Measurements from ENCODE around the gene HSPA8.
A peak's percentile ranks its signal among the peaks of the same experiment; 100 is the strongest.
"Not testable (repeated sequence)": the region's sequence is repeated elsewhere in the genome, so short reads cannot be mapped to it uniquely, and the experiment has no call there.

HSPA8 gene

DNA sequence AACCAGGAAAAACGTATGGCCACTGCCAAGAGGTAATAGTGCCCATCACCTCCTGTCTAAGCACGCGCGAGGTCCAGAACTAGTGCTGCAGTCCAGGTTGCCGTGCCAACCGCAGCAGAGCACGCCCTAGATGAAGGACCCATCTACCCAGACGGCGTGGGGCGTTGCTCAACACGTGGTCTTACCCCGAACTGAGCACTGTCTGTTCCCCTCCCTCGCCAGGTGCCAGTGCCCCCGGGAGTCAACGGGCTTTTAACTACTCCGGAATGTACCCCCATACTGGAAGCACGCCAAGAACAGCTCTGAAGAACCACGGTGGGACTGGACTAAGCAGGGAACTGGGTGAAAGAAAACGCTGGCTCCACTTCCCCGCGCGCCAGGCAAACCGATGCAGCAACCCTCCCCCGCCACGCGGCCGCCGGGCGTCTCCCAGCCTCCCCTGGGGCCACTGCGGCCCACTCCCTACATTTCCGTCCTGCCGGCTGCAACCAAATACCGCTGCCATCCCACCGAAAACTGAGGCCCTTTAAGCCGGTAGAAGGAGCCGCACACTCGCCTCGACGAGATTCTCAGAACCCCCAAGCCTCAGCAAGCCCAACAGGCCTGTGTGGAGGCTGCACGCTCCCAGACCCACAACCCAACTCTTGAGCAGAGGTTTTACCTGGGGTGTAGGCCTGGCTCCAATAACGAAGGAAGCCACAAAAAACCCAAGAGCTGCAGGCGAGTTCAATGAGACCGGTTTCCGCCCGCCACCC lies at the start of gene HSPA8:
Gene HSPA8, minus strand, starts transcription at position 734 of the 755 bp plus-strand sequence. CDS start 812 bp downstream, outside the sequence.
- peak; percentile 87 for DNase-seq (ENCODE audit: low read depth)

DNA sequence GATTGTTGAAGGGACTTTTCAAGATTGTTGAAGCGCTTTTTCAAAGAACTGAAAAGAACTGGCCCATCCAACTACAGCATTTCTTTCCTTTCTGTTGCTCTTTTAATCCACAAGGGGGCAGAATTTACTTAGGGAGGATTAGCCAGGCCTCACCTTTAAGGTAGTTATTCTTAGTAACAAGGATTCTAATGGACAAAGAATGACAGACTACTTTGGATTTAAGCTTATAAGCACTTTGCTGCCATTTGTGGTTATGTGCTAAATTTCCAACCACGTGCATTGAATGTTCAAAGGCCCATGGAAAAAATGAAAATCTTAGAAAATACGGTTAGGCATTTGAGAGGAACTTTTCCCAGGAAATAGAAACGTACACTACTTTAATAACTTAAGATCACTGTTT lies 49.5 kb upstream of the HSPA8 start:
- DNase-seq (ENCODE audit: low read depth) = no peak

DNA sequence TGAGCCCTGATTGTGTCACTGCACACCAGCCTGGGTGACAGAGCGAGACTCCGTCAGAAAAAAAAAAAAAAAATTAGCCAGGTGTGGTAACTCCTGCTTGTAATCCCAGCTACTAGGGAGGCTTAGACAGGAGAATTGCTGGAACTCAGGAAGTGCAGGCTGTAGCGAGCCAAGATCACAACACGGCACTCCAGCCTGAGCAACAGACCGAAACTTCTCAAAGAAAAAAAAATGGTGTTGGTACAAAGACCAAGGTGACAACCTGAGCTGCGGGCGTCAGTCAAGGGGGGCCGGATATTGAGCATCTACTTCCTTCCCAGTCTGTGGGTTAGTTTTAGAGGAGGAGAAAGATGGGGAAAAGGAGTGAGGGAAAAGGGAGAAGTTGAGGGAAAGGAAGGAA lies 48.5 kb upstream of the HSPA8 start:
- DNase-seq (ENCODE audit: low read depth) = no peak

DNA sequence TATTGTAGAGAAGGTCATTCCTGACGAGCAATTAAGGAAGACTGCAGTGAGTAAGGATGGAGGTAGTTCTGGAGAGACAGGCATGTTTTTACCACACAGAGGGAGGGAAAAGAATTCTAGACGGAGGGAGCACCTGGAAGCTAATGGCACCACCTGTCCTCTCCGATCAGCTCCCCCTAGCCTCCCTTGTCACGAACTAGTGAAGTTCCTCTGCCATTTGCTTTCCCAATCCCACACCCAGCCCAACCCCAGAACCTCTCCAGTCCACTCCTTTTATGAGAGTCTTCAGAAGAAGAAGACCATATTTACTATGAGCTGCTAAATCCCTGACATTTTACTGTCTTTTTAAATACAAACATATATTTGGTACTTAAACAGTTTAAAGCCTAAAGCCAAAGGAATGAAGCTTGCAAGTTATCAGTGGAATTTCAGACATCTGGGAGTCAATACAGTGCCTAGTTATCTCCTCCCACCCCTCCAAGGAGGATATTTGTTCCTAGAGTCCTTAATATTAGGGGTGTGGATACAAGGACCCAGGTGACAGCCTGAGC lies 46.1 kb upstream of the HSPA8 start:
- DNase-seq (ENCODE audit: low read depth) = no peak

DNA sequence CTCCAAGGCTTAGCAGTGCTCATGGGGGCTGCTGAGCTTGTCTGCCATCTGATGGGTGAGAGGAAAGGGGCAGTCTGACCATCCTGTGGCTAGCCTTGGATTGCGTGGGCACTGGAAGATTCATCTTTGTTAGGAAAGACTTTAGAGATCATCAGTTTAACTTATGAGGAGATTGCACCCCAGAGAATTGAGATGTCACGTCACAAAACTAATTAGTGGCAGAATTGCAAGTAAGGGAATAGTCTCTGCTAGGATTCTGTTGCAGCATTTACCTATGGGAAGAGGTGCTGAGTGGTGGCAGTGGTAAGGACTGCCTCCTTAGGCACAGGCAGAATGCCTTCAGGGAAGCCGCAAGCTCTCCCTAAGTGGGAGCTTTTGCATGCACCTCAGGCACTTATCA lies 42.8 kb upstream of the HSPA8 start:
- DNase-seq (ENCODE audit: low read depth) = no peak

DNA sequence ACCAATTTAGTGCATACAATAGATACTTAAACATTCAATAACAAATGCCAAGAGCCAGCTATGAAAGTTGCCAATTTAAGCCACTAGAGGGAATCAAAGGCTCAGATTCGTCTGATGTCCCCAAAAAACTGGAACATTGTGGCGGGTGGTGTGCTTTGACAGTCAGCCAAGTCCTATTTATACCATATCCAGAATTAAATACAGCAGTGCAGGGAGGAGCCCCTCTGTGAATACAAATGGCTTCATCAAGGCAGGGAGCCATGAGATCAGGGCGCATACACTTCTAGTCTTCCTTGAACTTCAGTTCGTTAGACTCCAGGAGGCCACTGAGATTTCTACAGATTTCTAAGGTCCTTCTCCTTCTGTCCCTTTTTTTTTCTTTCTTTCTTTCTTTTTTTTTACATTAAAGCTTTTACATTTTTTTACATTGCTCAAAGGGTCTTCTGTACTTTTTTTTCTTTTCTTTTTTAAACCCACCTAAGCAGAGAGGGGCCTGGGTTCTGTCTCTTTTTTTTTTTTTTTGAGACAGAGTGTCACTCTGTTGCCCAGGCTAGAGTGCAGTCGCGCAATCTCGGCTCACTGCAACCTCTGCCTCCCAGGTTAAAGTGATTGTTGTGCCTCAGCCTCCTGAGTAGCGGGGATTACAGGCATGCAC lies 41.5 kb upstream of the HSPA8 start:
- DNase-seq (ENCODE audit: low read depth) = no peak

DNA sequence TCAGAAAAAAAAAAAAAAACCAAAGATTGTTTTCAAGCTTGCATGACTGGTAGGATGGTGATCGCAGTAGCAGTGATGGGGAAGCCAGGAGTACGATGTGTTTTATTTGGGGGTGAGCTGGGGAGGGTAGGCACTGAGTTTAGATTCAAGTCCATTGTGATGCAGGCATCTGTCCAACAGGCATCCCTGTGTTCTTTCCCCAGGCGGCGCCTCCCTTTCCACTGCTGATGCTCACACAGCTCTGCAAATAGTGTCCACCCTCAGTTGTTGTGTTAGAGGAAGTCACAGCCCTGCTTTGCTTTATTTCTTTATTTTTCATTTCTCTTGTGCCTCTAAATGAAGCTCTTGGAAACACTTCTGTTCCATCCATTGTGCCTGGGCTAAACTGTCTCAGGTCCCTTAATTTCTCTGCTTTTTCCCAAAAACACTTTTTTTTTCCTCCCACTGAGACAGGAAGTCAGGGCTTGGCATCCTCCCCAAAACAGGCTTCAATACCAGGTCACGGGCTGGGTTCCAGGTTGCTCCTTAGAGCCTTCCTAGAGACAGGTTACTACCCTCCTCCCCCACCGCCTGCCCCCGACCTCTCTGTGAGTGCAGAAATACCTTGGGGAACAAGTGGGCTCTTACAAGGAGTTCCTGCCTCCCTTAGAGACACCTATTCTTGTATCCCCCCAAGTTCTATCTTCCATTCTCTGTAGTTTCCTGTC lies 38.6 kb upstream of the HSPA8 start:
- DNase-seq (ENCODE audit: low read depth) = no peak

DNA sequence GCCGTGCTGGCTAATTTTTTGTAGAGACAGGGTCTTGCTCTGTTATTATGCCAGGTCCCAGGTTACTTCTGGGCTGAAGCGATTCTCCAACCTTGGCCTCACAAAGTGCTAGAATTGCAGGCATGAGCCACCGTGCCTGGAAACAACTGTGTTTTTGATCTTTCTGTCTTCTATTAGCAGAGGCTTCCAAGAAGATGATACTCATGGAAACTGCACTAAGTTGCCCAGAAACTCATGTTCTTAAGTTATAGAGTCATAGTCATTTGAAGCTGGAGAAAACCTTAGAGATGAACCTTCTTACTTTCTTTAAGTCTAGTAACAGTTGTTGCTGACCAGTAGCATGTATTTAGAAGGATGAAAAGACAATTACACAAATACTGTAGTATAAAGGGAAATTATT lies 37.1 kb upstream of the HSPA8 start:
- DNase-seq (ENCODE audit: low read depth) = no peak

DNA sequence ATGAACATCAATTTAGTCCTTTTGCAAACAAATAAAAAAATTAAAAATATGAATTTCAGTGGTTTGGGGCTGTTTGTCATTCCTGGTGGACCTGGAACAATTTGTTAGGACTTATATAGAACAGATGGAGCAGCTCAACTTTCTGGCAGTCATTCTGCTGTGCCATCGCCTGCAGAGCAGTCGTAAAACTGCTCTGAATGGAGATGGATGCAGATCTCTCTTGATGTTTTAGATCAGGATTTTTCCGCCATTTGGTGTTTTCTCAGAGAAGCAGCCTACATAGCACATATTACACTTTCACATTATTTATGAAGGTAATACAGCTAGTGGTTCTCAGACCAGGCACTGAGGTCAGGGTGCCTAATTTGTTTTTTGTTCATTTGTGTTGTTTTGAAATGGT lies 31.8 kb upstream of the HSPA8 start:
- DNase-seq (ENCODE audit: low read depth) = no peak

DNA sequence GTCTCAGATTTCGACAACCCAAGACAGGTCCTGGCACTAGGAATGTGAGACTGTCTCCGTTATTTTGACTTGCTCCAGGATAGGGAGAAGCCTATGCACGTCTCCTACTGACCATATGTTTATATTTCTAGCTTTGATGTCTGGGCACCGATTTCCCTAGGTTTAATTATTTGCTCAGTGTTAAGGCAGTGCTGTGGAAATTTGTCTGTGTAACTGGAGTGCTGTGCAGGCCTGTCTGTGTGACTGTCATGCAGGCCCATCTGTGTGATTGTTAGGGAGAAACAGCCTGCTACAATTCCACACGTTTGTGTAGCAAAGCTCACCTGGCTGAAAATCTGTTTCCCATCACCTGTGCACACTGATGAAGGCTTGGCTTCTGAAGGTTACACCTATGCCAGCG lies 29.6 kb upstream of the HSPA8 start:
- DNase-seq (ENCODE audit: low read depth) = no peak

DNA sequence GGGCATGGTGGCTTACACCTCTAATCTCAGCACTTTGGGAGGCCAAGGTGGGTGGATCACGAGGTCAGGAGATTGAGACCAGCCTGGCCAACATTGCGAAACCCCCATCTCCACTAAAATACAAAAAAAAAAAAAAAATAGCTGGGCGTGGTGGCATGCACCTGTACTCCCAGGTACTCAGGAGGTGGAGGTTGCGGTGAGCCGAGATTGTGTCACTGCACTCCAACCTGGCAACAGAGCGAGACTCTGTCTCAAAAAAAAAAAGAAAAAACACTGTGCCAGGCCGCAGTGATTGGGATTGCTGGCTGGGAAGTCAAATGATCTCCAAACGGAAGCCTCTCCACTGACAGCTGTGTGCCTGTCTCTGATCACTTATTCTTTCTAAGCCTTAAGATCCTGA lies 28.2 kb upstream of the HSPA8 start:
- not testable (repeated sequence) for DNase-seq (ENCODE audit: low read depth)

DNA sequence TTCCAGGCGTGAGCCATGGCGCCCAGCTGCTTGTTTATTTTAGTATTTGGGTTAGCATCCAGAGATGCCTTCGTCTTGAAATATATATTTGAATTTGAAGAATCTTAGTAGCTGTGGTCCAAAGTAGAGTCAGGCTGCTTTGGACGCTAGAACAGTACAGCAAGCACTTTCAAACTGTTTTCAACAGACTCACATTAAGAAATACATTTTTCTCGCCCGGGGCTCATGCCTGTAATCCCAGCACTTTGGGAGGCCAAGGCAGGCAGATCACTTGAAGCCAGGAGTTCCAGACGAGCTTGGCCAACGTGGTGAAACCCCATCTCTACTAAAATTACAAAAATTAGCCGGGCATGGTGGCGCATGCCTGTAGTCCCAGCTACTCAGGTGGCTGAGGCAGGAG lies 27.0 kb upstream of the HSPA8 start:
- not testable (repeated sequence) for DNase-seq (ENCODE audit: low read depth)

DNA sequence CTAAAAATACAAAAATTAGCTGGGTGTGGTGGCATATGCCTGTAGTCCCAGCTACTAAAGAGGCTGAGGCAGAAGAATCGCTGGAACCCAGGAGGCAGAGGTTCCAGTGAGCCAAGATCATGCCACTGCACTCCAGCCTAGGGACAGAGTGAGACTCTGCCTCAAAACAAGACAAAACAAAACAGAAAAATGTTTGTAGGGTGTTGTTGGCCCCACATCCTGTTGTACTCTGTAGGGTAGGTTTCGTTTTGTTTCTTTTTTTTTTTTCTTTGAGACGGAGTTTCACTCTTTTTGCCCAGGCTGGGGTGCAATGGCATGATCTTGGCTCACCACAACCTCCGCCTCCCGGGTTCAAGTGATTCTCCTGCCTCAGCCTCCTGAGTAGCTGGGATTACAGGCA lies 25.7 kb upstream of the HSPA8 start:
- not testable (repeated sequence) for DNase-seq (ENCODE audit: low read depth)

DNA sequence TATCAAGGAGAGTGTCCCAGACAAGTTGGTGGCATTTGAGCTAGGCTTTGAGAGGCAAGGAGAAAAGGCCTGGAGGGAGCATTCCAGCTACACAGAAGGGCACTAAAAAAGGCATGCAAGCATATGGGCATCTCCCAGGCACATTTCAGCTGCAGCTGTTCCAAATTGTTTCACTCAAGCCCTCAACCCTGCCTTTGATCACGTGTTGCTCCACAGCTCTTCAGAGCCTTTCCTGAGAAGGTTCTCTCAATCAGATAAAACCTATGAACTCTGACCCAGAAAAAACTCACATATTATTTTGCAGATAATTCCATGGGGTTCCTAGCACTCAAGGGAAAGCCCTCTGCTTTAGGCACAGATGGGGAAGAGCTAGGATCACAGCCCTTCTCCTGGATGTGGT lies 24.4 kb upstream of the HSPA8 start:
- DNase-seq (ENCODE audit: low read depth) = no peak

DNA sequence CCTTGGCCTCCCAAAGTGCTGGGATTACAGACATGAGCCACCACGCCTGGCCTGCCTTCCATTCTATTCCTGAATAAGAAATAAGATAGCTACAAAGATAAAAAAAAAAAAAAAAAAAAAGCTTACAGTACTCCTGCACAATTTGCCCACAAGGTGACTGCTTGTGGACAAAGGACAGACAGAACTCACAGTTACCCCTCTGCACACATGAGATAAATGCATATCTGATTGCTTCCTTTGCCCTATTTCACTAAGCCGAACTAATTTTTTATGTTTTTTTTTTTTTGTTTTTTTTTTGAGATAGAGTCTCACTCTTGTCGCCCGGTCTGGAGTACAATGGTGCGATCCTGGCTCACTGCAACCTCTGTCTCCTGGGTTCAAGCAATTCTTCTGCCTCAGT lies 23.6 kb upstream of the HSPA8 start:
- no peak for DNase-seq (ENCODE audit: low read depth)

DNA sequence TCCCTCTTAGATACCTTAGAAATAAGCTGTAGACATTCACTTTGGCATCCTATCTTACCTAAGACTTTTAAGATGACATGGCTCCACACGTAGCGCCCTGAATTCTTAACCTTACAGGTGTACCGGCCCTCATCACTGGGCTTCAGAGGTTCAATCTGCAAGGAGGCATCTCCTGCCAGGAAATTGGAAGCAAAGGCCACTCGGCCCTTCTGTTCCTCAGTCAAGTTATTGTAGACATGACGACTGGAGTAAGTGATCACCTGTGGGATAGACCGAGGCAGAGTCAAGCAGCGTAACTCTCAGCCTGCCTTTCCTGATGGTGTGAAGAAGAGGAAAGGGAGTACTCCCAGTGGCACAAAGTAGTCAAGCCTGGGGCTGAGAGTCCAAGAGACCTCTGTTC lies 22.5 kb upstream of the HSPA8 start:
- DNase-seq (ENCODE audit: low read depth) = no peak

DNA sequence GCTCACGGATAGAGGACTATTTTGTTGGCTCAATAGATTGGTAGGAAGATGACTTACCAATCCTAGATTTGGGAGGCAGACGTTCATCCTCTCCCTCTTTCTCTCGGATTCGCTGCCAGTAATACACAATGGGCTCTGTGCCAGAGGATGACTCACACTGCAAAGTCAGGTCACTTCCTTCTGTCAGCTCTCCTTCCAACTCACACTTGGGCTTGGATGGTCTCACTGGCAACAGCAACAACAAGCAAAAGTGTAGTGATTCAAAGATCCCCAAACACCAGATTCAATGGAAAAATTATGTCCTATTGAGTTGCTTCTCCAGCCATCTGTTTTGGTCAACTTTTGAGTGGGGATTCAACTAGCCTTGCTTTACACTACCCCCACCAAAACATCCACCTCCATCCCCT lies 21.7 kb upstream of the HSPA8 start:
- DNase-seq (ENCODE audit: low read depth) = no peak

DNA sequence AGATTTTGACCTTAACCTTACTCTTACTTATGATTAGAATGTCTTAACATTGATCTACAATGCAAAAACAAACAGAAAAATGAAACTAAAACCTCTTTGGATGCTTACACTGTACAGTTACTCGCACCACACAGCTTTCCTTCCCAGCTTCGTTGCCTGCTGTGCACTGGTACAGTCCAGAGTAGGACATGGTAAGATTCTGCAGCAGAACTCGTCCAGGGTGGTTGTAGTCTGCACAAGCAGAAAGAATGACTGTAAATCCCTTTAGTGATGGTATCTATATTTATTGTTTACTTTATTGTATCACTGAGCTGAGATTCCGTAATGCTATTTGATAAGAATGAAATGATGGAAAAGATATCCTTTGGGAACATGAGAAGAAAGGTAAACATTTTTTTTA lies 21.0 kb upstream of the HSPA8 start:
- no peak for DNase-seq (ENCODE audit: low read depth)

DNA sequence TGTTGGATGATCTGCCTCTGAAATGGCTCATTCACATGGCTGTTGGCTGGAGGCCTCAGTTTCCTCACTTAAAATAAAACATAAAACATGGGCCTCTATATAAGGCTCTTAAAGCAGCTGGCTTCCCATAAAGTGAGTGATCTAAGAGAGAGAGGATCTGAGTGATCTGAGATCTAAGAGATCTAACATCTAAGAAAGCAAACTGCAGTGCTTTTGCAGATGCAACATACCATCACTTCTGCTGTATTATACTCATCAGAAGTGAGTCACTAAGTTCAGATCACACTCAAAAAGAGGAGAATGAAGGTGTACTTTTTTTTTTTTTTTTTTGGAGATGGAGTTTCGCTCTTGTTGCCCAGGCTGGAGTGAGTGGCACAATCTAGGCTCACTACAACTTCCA lies 18.1 kb upstream of the HSPA8 start:
- no peak for DNase-seq (ENCODE audit: low read depth)

DNA sequence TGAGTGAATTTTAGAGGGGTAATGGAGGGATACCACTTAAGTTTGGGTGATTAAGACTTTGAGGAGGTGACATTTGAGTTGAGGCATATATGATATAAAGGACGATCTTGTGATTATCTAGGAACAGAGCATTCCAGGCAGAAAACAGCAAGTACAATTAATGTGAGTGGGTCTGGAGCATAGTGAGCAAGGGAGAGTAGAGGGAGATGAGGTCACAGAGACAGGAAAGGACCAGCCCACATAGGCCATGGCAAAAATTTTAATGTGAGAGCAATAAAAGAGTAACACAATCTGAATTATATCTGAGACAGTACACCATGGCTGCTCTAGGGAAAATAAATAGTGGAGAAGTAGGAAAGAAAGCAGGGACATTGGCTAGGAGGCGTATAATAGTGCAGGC lies 14.5 kb upstream of the HSPA8 start:
- no peak for DNase-seq (ENCODE audit: low read depth)

DNA sequence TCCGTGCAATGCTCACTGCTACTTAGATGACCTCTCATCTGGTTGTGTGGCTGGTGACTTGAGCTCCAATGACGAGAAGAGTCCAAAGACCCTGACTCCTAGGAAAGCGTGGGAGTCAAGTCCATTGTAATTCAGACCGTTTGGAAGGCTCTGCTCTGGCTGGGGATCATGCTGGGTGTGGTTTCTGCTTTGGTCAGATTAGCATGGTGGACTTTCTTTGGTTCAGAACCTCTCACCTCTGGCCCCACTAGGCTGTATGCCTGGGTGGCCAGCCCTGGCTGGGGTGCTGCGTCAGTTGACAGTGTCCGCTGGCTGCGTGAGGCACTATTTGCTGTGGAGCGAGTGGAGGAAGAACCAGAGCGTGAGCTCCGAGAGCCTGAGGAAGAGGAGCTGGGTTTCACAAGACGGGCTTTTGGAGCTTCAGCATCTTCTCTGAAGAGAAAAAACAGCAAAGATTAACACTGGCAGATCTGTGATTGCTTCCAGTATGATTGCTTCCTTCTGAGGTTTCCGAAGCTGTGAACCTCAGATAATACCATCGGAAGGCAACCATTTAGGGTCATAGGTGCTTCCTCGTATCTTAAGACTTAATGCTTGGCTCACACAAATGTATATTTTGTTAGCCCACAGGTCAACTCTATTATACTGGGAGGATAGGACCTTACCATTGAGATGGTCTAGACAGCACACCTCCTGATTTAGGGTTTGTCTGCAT lies 11.6 kb upstream of the HSPA8 start:
- DNase-seq (ENCODE audit: low read depth) = no peak

DNA sequence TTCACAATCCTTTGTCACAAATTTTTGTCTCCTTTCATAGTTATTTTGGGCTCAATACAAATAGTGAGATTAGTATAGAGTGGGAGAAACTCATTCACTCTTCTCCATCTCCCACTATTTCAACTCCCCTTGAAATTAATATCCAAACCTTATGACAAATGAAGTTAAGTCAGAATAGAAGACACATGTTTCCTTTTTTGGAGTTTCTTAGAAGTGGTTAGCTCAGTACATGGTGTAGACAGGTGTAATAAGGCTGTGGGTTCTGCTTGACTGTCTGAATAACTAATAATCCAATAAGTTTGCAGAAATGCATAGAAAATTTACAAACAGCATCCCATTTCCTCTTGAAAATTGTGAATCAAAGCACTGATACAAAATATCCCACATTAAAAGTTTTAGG lies 10.8 kb upstream of the HSPA8 start:
- DNase-seq (ENCODE audit: low read depth) = no peak
